DMS53 (cell line): ENCODE data around the gene DDX51.
A peak's percentile ranks its signal among the peaks of the same experiment; 100 is the strongest.
"Not testable (repeated sequence)": the region's sequence is repeated elsewhere in the genome, so short reads cannot be mapped to it uniquely, and the experiment has no call there.

Source experiments
- DNase-seq: peaks from one replicate; lab custom pipeline; 2025; lab: John Stamatoyannopoulos, UW

The DDX51 gene

DNA sequence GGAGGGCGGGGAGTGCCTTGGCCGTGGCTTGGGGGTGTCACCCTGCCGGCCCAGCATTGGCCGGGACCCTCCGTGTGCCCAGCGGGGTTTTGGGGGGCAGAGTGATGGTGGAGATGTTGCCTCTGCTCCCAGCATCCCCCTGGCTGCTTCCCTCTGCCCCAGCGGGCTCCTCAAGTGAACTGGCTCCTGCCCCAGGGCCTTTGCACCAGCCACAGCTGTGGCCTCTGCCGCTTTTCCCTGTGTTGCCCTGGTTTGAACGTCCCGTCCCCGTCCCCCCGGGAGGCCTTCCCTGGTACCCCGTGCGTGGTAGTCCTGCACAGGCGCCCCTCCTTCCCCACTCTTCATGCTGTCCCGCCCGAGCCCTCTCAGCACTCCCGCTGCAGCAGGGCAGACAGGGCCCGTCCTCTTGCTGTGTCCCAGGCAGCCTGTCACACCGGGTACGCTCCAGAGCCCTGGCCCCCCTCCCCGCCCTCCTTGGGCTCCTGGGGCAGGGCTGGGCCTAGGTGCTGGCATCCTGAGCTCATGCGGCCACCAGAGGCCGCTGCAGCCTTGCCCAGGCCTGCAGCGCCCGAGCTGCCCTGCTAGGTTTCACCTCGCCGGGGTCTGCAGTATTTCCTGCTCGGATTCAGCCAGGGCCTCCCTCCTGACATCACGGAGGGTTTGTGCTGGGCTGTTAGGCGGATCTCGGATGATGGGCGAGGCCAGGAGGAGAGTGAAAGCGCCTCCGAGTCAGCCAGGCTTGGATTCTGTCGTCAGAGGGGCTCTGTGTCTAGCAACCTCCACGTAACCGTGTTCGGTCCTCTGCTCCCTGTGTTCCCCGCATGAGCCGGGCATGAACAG, 9.6 kb upstream of the DDX51 start:
- DNase-seq, result peak; percentile 89

DNA sequence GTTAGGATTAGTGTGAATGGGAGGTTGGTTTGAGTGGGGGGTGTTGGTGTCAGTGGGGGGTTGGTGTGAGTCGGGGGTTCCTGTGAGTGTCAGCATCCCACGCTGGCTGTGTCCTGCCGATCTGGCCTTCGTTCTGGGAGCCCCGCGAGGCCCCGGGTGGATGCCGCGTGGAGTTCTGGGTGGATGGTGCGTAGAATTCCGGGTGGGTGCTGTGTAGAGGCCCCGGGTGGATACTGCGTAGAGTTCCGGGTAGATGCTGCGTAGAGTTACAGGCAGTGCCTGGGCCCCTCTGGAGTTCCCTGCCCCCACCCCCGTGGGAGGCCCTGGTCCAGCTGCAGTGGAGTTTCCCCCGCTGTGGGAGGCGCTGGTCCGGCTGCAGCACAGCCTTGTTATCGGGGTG, 8.8 kb upstream of the DDX51 start:
- DNase-seq, result no peak

DNA sequence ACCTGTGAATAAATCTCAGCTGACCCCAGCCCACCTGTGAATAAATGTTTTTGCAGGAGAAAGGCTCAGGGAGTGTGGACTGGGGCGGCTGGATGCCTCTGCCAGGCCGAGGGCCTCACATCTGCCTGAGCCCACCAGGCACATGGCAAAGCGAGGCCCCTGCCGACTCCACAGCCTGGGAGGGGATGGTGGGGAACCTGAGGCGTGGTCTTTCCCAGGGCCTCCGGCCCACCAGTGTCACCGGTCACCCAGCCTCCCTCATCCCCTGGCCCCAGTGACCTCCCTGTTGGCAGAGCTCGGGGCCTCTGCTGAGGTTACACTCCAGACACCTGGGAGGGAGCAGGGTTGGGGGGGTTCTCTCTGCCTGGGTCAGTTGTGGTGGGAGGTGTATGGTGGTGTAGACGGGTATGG, 8.3 kb upstream of the DDX51 start:
- DNase-seq, result no peak

DNA sequence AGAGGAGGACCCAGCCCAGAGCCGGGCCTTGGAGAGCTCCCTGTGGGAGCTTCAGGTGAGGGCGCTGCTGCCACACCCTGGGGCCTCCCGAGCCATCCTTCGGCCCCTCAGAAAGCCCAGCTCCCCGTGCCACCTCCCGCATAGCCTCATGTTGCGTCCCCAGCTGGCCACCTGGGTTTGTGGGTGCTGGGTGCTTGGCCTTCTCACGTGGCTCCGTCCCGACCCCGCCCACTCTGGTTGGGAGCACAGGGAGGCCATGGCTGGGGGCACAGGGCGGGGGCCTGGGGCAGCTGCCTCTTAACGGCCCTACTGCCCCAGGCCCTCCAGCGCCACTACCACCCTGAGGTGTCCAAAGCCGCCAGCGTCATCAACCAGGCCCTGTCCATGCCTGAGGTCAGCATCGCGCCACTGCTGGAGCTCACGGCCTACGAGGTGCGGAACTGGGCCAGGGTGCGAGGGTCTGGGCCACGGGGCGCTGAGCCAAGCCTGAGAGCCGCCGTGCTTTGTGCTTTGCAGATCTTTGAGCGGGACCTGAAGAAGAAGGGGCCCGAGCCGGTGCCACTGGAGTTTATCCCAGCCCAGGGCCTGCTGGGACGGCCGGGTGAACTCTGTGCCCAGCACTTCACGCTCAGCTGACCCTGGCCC, 7.8 kb upstream of the DDX51 start:
- DNase-seq, result no peak

DNA sequence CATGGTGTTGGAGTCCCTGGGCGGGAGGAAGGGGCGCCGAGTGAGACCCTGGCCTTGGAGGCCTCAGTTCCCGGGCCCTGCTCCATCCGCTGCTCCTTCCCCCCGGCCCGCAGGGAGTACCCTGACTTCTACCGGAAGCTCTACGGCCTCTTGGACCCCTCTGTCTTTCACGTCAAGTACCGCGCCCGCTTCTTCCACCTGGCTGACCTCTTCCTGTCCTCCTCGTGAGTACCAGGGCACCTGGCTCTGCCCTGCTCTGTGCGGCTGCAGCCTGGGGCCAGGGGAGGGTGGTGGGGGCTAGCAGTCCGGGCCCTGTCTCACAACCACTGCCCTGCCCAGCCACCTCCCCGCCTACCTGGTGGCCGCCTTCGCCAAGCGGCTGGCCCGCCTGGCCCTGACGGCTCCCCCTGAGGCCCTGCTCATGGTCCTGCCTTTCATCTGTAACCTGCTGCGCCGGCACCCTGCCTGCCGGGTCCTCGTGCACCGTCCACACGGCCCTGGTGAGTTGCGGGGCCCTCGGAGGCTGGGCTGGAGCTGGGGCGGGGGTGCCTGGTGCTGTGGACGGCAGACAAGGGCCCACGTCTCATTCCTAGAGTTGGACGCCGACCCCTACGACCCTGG, 7.1 kb upstream of the DDX51 start:
- DNase-seq, result no peak

DNA sequence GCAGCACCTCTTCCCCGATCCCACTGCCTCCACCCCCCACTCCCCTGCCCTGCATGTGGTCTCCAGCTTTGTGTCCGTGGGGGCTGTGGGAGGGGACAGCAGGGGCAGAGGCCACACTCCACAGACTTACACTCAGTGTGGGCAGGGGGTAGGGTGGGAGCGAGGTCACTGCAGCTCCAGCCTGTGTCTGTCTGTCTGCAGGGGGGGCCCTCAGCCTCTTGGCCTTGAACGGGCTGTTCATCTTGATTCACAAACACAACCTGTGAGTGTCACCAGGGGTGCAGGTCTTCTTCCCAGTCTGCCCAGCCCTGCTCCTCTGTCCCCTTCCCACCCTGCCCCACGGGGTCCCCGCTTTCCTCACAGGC, 6.6 kb upstream of the DDX51 start:
- no peak for DNase-seq

DNA sequence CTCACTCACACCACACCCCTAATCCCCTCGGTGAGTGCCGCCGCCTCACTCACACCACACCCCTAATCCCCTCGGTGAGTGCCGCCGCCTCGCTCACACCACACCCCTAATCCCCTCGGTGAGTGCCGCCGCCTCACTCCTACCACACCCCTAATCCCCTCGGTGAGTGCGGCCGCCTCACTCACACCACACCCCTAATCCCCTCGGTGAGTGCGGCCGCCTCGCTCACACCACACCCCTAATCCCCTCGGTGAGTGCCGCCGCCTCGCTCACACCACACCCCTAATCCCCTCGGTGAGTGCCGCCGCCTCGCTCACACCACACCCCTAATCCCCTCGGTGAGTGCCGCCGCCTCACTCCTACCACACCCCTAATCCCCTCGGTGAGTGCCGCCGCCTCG, 5.4 kb upstream of the DDX51 start:
- DNase-seq, result not testable (repeated sequence)

DNA sequence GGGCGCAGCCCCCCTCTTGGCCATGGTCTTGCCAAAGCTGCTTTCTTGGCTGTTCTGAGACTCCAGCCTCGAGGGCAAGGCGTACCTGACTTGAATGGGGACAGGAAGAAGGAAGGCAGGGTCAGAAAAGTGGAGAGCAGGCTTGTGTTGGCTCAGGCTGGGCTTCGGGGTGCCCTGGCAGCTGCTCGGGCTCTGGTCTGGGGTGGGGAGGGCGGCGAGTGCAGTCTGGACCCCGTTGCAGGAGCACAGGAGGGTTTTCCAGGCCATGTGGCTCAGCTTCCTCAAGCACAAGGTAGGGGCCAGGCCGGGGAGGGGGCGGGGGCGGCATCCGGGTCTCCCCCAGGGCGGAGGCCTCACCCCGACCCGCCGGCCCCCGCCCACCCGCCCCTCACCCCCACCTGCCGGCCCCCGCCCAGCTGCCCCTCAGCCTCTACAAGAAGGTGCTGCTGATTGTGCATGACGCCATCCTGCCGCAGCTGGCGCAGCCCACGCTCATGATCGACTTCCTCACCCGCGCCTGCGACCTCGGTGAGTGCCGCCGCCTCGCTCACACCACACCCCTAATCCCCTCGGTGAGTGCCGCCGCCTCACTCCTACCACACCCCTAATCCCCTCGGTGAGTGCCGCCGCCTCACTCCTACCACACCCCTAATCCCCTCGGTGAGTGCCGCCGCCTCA, 4.4 kb upstream of the DDX51 start:
- DNase-seq, result no peak

DNA sequence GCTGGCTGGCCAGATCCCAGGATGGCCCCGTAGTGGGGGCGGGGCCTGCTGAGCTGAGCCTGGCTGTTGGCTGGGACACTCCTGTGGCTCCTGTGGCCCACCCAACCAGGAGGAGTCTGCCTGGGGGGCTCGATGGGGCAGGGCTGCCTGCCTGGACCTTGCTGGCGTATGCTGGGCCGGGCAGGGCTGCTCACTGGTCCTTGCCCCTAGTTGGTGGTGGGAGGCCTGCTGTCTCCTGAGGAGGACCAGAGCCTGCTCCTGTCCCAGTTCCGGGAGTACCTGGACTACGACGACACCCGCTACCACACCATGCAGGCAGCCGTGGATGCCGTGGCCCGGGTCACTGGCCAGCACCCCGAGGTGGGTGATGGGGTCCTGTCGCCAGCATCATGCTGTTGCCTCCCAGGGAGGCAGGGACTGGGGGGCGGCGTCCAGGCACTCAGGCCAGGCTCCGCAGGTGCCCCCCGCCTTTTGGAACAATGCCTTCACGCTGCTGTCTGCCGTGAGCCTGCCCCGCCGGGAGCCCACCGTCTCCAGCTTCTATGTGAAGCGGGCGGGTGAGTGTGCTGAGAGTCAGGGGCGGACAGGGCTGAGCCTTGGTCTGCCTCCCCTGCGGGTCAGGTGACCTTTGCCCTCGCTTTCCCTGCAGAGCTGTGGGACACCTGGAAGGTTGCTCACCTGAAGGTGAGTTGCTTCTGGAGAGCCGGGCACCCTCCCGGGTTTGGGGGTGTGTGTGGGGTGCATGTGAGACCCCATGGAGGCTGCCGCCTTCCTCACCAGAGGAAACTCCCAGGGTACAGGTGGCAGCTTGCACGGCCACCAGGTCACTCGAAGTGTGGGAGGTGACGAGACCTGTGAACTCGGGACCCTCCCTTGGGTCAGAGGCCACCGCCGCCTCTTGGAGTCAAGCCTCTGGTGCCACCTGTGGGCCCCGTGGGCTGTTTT, 3.6 kb upstream of the DDX51 start:
- DNase-seq, result no peak

DNA sequence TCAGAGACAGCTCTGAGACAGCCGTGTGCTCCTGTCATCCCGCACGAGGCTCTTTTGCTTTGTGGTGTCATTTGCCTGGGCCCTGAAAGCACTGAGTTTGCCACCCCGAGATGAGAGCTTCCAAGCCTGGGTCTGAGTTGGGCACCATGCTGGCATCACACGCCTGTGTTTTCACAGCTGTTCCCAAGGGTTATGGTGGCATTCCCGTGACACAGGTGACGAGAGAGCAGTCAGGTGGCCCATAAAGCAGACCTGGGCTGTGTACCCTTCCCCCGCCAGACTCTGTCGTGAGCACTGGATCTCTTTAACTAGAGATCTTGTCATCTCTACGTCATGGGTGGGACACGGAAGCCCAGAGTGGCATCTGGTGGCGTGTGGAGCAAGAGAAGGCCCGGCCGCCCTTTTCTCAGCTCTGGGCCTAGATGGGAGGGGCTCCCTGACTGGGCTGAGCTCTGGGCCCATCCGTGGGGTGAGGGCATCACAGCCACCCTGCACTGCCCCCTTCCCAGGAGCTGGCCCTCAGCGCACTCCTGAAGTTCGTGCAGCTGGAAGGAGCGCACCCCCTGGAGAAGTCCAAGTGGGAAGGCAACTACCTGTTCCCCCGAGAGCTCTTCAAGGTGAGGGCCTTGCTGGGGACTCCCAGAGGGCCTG, 2.8 kb upstream of the DDX51 start:
- no peak for DNase-seq

DNA sequence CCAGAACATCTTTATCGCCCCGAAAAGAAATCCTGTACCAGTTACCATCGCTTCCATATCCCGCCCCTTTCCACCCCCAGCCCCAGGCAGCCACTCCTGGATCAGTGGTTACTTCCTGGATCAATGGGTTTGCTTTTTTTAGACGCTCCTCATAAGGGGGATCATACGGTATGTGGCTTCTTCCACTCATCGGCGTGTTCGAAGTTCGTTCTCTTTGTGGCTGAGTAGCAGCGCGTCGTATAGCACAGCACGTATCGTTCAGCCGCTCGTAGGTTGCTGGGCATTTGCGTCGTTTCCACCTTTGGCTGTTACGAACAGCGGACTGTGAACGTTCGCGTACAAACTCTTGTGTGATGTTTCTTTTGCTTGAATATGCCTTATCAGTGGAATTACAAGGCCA, 2.0 kb upstream of the DDX51 start:
- DNase-seq, result no peak

DNA sequence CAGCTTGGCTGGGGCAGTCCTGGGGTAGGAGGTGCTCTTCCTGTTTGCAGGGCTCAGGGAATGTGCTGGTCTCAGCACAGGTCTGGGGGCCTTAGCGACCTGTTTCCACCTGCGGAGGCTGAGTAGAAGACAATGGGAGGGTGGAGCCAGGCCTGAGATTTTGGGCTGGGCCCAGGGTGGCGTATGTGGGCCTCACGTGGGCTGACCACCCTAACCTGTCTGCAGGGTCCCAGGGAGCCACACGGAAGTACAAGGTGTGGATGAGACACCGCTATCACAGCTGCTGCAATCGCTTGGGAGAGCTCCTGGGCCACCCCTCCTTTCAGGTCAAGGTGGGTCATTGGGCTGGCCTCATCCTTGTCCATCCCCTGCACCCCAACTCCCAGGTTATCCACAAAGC, 1.2 kb upstream of the DDX51 start:
- no peak for DNase-seq

DNA sequence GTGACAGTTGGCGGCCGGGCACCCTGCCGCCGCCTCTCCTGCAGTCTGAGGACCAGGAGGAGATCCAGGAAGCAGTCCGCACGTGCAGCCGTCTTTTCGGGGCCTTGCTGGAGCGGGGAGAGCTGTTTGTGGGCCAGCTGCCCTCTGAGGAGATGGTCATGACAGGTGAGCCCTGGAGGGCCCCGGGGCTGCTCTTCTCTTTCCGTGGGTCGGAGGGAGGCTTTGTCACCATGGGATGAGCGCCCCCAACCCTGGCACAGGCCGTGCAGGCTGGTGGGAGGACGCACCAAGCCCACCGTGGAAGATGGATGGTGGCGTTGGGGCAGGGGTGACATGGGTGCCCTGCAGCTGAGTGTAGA, 670 bp upstream of the DDX51 start:
- DNase-seq, result peak; percentile 62

DNA sequence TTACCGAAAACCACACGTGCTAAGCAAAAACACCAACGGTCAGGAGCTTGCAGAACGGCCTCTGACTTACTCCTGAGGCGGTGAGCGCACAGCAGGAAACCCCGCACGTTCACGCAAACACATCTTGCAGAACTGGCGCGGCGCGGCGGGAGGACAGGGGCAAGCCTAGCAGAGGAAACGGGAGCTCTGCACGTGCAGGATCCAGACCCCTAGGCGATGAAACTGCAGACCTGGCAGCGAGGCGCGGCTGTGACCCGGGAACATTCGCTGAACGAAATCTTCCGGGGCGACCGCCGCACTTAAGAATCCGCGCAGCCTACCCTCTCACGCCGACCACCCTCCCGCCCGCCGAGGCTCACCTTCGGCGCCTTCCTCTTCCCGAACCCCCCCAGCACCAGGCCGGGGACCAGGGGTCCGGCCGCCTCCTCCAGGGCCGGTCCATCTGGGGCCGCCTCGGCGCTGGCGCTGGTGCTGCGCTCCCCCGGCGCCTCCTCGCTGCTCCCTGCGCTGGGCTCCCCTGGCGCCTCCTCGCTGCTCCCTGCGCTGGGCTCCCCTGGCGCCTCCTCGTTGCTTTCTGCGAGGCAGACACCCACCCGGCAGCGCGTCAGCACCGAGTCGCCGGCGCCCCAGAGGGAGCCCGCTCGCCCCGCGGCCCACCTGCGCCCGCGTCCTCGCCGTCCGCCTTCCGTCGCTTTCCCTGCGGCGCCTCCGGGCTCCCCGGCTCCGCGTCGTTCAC, 615 bp downstream of the DDX51 start:
- peak; percentile 66 for DNase-seq

DNA sequence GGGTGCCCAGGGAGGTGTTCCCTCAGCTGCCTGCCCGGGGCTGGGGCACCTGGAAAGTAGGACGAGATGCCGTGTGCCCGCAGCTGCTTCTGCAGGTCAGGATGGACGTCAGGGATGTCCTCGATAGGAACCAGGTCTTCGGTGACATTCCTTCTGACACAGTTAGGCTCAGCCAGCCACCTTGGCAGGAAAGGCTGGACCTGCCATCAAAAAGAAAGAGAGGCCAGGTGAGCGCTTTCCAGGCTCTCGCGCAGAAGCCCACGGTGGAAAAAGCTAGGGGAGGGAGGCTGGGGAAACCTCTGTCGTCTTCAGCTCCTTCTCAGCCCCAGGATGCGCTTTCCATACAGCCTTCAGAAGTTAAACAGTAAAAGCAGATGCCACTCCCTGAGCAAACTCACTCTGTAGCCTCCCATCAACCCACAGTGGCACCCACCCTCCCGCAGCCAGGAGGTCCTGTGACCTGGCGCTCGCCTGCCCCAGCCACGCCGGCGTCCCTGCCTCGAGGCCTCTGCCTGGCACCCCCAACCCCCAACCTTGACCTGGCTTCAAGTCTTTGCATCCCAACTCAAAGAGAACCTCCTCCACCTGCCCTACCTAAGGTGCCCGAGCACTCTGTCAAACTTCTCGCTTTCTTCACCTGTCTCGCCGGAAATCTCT, 1.3 kb downstream of the DDX51 start:
- DNase-seq, result no peak

DNA sequence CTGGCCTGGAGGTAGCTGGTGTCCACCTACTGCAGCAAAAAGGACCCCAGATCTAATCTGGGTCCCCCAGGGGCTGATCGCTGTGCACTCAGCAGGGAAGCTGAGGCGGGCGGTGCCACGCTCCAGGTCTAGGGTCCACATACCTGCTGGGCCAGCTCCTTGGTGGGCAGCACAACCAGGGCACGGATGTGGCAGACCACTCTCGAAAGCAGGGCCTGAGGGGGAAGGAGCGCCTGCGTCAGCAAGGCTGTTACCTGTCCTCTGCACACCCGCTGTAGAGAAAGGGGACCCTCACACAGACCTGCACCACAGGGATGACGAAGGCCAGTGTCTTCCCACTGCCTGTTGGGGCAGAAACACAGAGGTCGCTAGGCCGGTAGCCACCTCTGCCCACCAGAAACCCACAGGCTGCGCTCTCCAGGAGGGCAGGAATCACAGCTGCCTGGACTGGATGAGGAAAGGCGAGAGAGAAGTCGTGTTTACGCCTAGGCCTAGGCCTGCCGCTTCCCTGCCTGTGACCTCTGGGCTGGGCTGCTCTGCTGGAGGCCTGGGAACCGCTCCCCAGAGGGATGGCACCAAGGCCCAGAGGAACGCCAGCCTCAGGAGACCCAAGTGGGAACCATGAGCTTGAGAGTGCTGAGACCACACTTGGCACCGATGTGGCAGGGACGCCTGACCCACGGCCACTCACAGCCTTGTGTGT, 2.0 kb downstream of the DDX51 start:
- no peak for DNase-seq

DNA sequence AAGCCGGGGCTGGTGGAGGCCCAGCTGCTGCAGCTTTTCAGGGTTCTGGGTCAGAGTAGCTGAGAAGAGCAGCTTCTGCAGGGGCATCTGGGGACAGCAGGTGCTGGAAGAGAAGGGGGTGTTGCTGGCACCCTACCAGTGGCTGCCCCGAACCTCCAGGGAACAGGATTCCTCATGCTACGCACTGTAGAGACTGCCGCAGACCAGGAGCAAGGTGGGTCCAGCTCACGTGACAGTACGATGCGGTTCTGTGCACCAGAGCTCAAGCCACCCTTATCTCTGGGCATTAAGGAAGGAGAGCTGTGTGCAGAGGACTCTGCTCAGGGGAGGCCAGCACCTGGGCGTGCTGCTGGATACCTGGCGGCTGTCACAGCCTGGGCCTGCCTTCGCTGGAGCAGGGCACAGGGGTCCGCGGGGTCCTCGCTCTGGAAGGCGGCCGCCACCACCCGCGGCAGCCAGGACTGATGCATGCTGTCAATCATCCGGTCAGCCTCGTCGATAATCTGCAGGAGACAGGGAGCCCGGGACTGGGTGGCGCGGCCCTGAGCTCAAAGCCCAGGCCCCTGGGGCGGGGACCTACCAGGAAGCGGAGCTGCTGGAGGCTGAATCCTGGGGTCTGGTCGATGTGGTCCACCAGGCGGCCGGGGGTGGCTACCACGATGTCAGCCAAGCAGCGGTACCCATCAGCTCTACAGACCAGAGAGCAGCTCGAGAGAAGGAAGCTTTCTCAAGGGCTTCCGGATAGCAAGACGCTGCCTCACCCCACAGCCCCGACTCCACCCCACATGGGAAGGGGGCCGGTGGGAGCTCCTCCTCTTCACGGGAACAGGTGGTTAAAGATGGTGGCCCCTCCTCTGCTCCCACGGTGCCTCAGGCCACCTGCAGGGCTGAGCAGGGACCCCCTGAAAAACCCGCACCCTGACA, 2.9 kb downstream of the DDX51 start:
- no peak for DNase-seq

DNA sequence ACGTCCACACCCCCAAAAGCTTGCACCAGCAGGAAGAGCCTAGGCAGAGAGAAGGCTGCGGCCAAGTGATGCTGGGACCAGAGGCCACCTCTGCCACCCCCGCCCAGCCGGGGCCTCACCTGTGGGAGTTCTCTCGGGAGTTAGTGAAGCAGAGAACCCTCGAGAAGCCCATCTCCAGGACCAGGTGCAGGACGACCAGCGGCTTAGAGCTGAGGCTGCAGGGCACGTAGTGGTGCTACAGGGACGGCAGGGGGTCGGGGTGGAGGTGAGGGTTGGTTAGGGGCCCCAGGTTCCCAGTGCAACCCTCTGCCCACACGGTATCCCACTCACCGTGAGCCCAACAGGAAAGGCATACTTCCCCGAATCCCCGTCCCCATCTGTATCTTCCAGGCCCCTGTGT, 3.6 kb downstream of the DDX51 start:
- DNase-seq, result no peak
